Myometrial cell (primary cell): ENCODE measurements around the gene PFN4. TPM values are rescaled to one million over a fixed set of nuclear protein-coding genes. Genes with fewer than 3 reads are reported as not detected.

Experiments
- total RNA-seq: library from RNA; depleted of rRNA; stranded (reverse); fragments of >200 nt; gene quantifications from 2 replicates; pipeline ENCODE4 v1.2.3, GENCODE V29; 2015

The PFN4 gene
- 1.1 and 2.0 TPM in 2 replicates for total RNA-seq

GRCh38 chr2:24123195-24123921 is at the start of gene PFN4, which contains the start of gene FAM228B:
PFN4 (minus strand) TSS chr2:24123334; CDS start chr2:24122535, 799 bp downstream.
FAM228B (plus strand) TSS chr2:24123469; CDS start chr2:24124362, 893 bp downstream.

GRCh38 chr2:24084386-24085199 is 38.5 kb downstream of the PFN4 start, which contains the start of gene TP53I3:
TP53I3 (minus strand) TSS chr2:24084834; CDS start chr2:24084326, 508 bp downstream.

GRCh38 chr2:24075915-24076848 is 47.0 kb downstream of the PFN4 start, which contains the start of gene SF3B6:
SF3B6 (minus strand) TSS chr2:24076326; CDS start chr2:24076229, 97 bp downstream.

Other genes with a start within 250 kb of the PFN4 start
- gene ATAD2B, start 196.2 kb downstream of the PFN4 start, total RNA-seq, result 2.0 and 2.8 TPM in 2 replicates
- gene UBXN2A, start 182.9 kb downstream of the PFN4 start, total RNA-seq, result 13.5 and 13.8 TPM in 2 replicates
- gene MFSD2B, start 113.2 kb downstream of the PFN4 start, total RNA-seq, result under 0.01 and 0.53 TPM in 2 replicates
- 10.1 and 11.7 TPM in 2 replicates for gene WDCP, start 75.9 kb downstream of the PFN4 start, total RNA-seq
- gene FKBP1B, start 73.6 kb downstream of the PFN4 start, total RNA-seq, result 8.4 and 11.5 TPM in 2 replicates
- gene SF3B6, start 47.0 kb downstream of the PFN4 start, total RNA-seq, result 155 and 179 TPM in 2 replicates
- gene TP53I3, start 38.5 kb downstream of the PFN4 start, total RNA-seq, result 75.9 and 96.6 TPM in 2 replicates
- gene FAM228B, start 135 bp upstream of the PFN4 start, total RNA-seq, result 3.7 and 11.3 TPM in 2 replicates
- under 0.01 TPM in 1 of 2 replicates, not detected in the other for gene FAM228A, start 51.7 kb upstream of the PFN4 start, total RNA-seq
- gene ITSN2, start 237.2 kb upstream of the PFN4 start, total RNA-seq, result 9.5 and 19.0 TPM in 2 replicates